CD14-positive monocyte (primary cell): ENCODE results near the gene KLRF1. TPM values are rescaled to one million over a fixed set of nuclear protein-coding genes. Genes with fewer than 3 reads are reported as not detected.

ENCODE experiments used
- DNase-seq, 3 donors: peaks; one replicate each; pipeline ENCODE4 v3.0.0-alpha.2; 2011 to 2022
- H2AFZ ChIP-seq: 2 replicates; pipeline ENCODE4 v1.6.0; 2012; ENCODE audit warnings: mild to moderate bottlenecking, low read depth, low read length, inconsistent platforms; ENCODE audit not compliant: insufficient read depth, poor library complexity, severe bottlenecking
- H3K27ac ChIP-seq, 2 donors: 1 replicate in 1 of 2; 2 replicates in 1 of 2; pipeline ENCODE4 v1.5.1; 2012 to 2013; ENCODE audit warnings: low read length in 2 of 2, control low read depth in 1 of 2, inconsistent platforms in 1 of 2, low read depth in 1 of 2, mild to moderate bottlenecking in 1 of 2
- H3K27me3 ChIP-seq, 2 donors: one replicate each; pipeline versions ENCODE4 v1.6.0 to v1.6.1; 2011 to 2013; ENCODE audit warnings: low read length in 2 of 2; ENCODE audit not compliant: control insufficient read depth in 2 of 2, insufficient read depth in 2 of 2
- H3K36me3 ChIP-seq, 2 donors: replicated peaks in 1 of 2; 1 replicate in 1 of 2; 2 replicates in 1 of 2; pipeline versions ENCODE4 v1.5.1 to v1.6.1; 2012 to 2013; ENCODE audit warnings: low read length in 2 of 2, control low read depth in 1 of 2, inconsistent platforms in 1 of 2, mild to moderate bottlenecking in 1 of 2; ENCODE audit not compliant: insufficient read depth in 2 of 2, control insufficient read depth in 1 of 2
- H3K4me1 ChIP-seq, 2 donors: 1 replicate in 1 of 2; 2 replicates in 1 of 2; pipeline versions ENCODE4 v1.5.1 to v1.6.1; 2012 to 2013; ENCODE audit warnings: low read length in 2 of 2, control low read depth in 1 of 2, inconsistent platforms in 1 of 2, mild to moderate bottlenecking in 1 of 2, moderate library complexity in 1 of 2; ENCODE audit not compliant: insufficient read depth in 2 of 2, control insufficient read depth in 1 of 2
- H3K4me2 ChIP-seq: replicated peaks from 2 replicates; pipeline ENCODE3; 2012; ENCODE audit warnings: low read length, moderate library complexity, mild to moderate bottlenecking; ENCODE audit not compliant: poor library complexity, severe bottlenecking; ENCODE audit errors: extremely low read depth
- H3K4me3 ChIP-seq, 3 experiments: fragments of 200-600 bp in 1 of 3; sonication (generic) in 1 of 3; replicated peaks in 1 of 3; 1 replicate in 2 of 3; 2 replicates in 1 of 3; pipeline ENCODE4 v1.5.1; 2011 to 2013; ENCODE audit warnings: low read length in 3 of 3, mild to moderate bottlenecking in 3 of 3, control low read depth in 2 of 3, low read depth in 2 of 3, inconsistent platforms in 1 of 3, moderate library complexity in 1 of 3
- H3K79me2 ChIP-seq: 2 replicates; pipeline ENCODE4 v1.6.0; 2012; ENCODE audit warnings: mild to moderate bottlenecking, control low read depth, inconsistent platforms, low read length, moderate library complexity; ENCODE audit not compliant: insufficient read depth
- H3K9ac ChIP-seq: 2 replicates; pipeline ENCODE4 v1.6.0; 2017; ENCODE audit warnings: low read length, mild to moderate bottlenecking; ENCODE audit not compliant: insufficient read depth, poor library complexity, severe bottlenecking
- H3K9me3 ChIP-seq, 2 donors: replicated peaks in 1 of 2; 1 replicate in 1 of 2; 2 replicates in 1 of 2; pipeline versions ENCODE4 v1.5.1 to v1.6.1; 2012 to 2013; ENCODE audit warnings: low read length in 2 of 2, control low read depth in 1 of 2; ENCODE audit not compliant: control insufficient read depth in 1 of 2, insufficient read depth in 1 of 2
- H4K20me1 ChIP-seq: 2 replicates; pipeline ENCODE4 v1.6.0; 2012; ENCODE audit warnings: mild to moderate bottlenecking, low read length, control low read depth, moderate library complexity; ENCODE audit not compliant: insufficient read depth
- H3K27ac Mint-ChIP-seq, 7 donors: one replicate each; pipeline ENCODE4 v1.8.0; 2020; ENCODE audit warnings: mild to moderate bottlenecking in 7 of 7, mixed read lengths in 7 of 7, moderate library complexity in 6 of 7, inconsistent platforms in 2 of 7
- H3K27me3 Mint-ChIP-seq, 3 donors: one replicate each; pipeline ENCODE4 v1.8.0; 2021 to 2022; ENCODE audit warnings: low read depth in 3 of 3, mild to moderate bottlenecking in 3 of 3, mixed read lengths in 3 of 3, moderate library complexity in 3 of 3, inconsistent platforms in 1 of 3
- H3K36me3 Mint-ChIP-seq, 2 donors: one replicate each; pipeline ENCODE4 v1.8.0; 2020; ENCODE audit warnings: mixed read lengths in 2 of 2, inconsistent platforms in 1 of 2, mild to moderate bottlenecking in 1 of 2
- H3K4me1 Mint-ChIP-seq: one replicate; pipeline ENCODE4 v1.8.0; 2020; ENCODE audit warnings: mild to moderate bottlenecking, mixed read lengths
- H3K4me3 Mint-ChIP-seq, 2 donors: one replicate each; pipeline ENCODE4 v1.8.0; 2020; ENCODE audit warnings: mild to moderate bottlenecking in 2 of 2, mixed read lengths in 2 of 2, moderate library complexity in 1 of 2
- H3K9me3 Mint-ChIP-seq, 7 donors: one replicate each; pipeline ENCODE4 v1.8.0; 2020 to 2022; ENCODE audit warnings: mixed read lengths in 7 of 7, mild to moderate bottlenecking in 6 of 7, moderate library complexity in 6 of 7, inconsistent platforms in 2 of 7
- CTCF ChIP-seq: fragments of 200-600 bp; IDR thresholded peaks from one replicate; pipeline ENCODE4 v1.8.0; 2022; ENCODE audit warnings: antibody characterized with exemption, mild to moderate bottlenecking
- WGBS: methylation state at CpG from one replicate; pipeline ENCODE4 v1.1.5; 2013; ENCODE audit warnings: missing lambda C conversion rate; ENCODE audit not compliant: insufficient coverage; 5-methylcytosine and 5-hydroxymethylcytosine counted together
- intact Hi-C, 2 donors: fragments of 100-400 bp; cut with micrococcal nuclease; formaldehyde crosslinking; loops; one replicate each; pipeline versions ENCODE4 v1.15.0 to v1.15.1; 2023
- polyA plus RNA-seq, 3 donors: library from polyadenylated mRNA; depleted of rRNA in 1 of 3; unstranded in 2 of 3; stranded (reverse) in 1 of 3; fragments of 300-500 nt in 2 of 3; fragments of >200 nt in 1 of 3; fragmentation: Illumina TruSeq in 2 of 3; gene quantifications; 1 replicate in 2 of 3; 2 replicates in 1 of 3; pipeline ENCODE4 v1.2.3, GENCODE V29; 2012 to 2021

Gene KLRF1
- polyA plus RNA-seq, 3 donors = 0.45 to 2.2 (median 1.0) TPM

DNA sequence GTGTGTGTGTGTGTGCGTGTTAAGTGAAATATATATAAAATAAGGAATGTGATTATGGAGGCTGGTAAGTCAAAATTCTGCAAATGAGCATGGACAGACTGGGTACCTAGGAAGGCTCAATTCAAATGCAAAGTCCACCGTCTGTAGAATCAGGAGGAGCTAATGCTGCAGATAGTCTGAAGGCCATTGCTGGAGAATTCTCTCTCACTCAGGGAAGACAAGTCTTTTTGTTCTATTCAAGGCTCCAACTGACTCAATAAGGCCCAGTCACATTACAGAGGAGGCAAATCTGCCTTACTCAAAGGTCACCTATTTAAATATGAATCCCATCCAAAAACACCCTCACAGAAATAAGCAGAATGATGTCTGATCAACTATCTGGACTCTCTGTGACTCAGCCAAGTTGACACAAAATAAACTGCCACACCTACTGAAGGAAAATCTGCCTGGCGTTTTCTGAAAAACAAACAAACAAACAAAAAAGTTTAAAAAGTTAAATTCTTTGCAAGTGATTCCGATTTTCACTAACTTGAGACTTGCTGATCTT lies 53.3 kb downstream of the KLRF1 start:
- DNase-seq = no peak
- Histone ChIP-seq H2AFZ (peak overlapping the region; percentile 21), H4K20me1 (no peaks in the 10 kb centered on the region), H3K9me3 (no peaks in the 10 kb centered on the region), H3K4me3 (no peak overlapping the region), H3K36me3 (no peaks in the 10 kb centered on the region), H3K4me2 (no peak overlapping the region), H3K79me2 (no peaks in the 10 kb centered on the region), H3K4me1 (no peaks in the 10 kb centered on the region), H3K27ac (no peak overlapping the region), H3K9ac (no peak overlapping the region), H3K27me3 (no peaks in the 10 kb centered on the region)
- Mint-ChIP-seq H3K4me1 (no peaks in the 10 kb centered on the region), H3K27ac (no peak overlapping the region), H3K27me3 (no peaks in the 10 kb centered on the region), H3K36me3 (no peaks in the 10 kb centered on the region), H3K9me3 (peaks cover 0 to 5% (median 3%) of the 10 kb centered on the region in 7 donors), H3K4me3 (no peak overlapping the region)
- 100% methylated on average over 2 of the region's 4 CpGs for WGBS
- TF ChIP-seq CTCF = no peak
- intact Hi-C loops = no loop called here

GRCh38 chr12:9881246-9881645 lies 54.0 kb downstream of the KLRF1 start, which contains the start of gene KLRF2:
TSS of gene KLRF2 (plus strand) at chr12:9881489. CDS start at chr12:9881596, 107 bp downstream.
- Mint-ChIP-seq H3K27ac (no peak within 1 kb of the TSS), H3K9me3 (peaks cover 0 to 2% (median 0%) of the 10 kb centered on the region in 7 donors), H3K36me3 (no peaks in the 10 kb centered on the region), H3K4me3 (no peak within 1 kb of the TSS), H3K4me1 (no peaks in the 10 kb centered on the region), H3K27me3 (no peaks in the 10 kb centered on the region)
- Histone ChIP-seq H3K79me2 (no peaks in the 10 kb centered on the region), H3K27ac (no peak within 1 kb of the TSS), H2AFZ (peak within 1 kb of the TSS; percentile 21), H3K4me2 (no peak within 1 kb of the TSS), H3K27me3 (no peaks in the 10 kb centered on the region), H3K9me3 (no peaks in the 10 kb centered on the region), H3K4me3 (no peak within 1 kb of the TSS), H4K20me1 (no peaks in the 10 kb centered on the region), H3K9ac (no peak within 1 kb of the TSS), H3K4me1 (no peaks in the 10 kb centered on the region), H3K36me3 (no peaks in the 10 kb centered on the region)
- no peak for DNase-seq
- intact Hi-C loops = no loop called here
- WGBS = no CpG with 5 or more reads among the region's 3 CpGs
- no peak for TF ChIP-seq CTCF
